HFFc6 (cell line): ENCODE data around the gene SDK2. TPM values are rescaled to one million over a fixed set of nuclear protein-coding genes. Genes with fewer than 3 reads are reported as not detected.

Experiments used
- DNase-seq: peaks from one replicate; pipeline ENCODE4 v3.0.0-alpha.2; 2018
- H3K27ac Mint-ChIP-seq: 2 replicates; pipeline ENCODE4 v1.8.0; 2020; ENCODE audit warnings: mild to moderate bottlenecking, mixed read lengths
- H3K27me3 Mint-ChIP-seq: 2 replicates; pipeline ENCODE4 v1.8.0; 2021; ENCODE audit warnings: mild to moderate bottlenecking, moderate library complexity, mixed read lengths; ENCODE audit not compliant: insufficient read depth
- H3K36me3 Mint-ChIP-seq: 2 replicates; pipeline ENCODE4 v1.8.0; 2021; ENCODE audit warnings: low read depth, mixed read lengths
- H3K4me1 Mint-ChIP-seq: 2 replicates; pipeline ENCODE4 v1.8.0; 2020; ENCODE audit warnings: low read depth, mixed read lengths
- H3K4me3 Mint-ChIP-seq: 2 replicates; pipeline ENCODE4 v1.8.0; 2020; ENCODE audit warnings: mild to moderate bottlenecking, moderate library complexity, mixed read lengths
- H3K9me3 Mint-ChIP-seq: 2 replicates; pipeline ENCODE4 v1.8.0; 2020; ENCODE audit warnings: mild to moderate bottlenecking, mixed read lengths
- total RNA-seq, 6 experiments: library from RNA; stranded (reverse); fragmentation: NEBNext Ultra II Directional; extraction: Animal tissue kit (Norgen Biotek cat#: 25700); gene quantifications; 2 replicates in 1 of 6; 3 replicates in 5 of 6; pipeline ENCODE4 v1.2.3, GENCODE V29; 2021
- TF ChIP-seq, protein P1 (sequence below): fragments of 200-600 bp; sonication (generic); IDR thresholded peaks from 2 replicates; pipeline ENCODE4 v1.5.0; 2021; ENCODE audit warnings: antibody characterized with exemption, mild to moderate bottlenecking

SDK2 gene
- total RNA-seq, 6 experiments from 2014 or later = 0.03 TPM; not detected in 4

- Mint-ChIP-seq H3K4me3 (no peak overlapping the region), H3K27ac (no peak overlapping the region), H3K27me3 (no peaks in the 10 kb centered on the region; the same call in none of the 2 replicates), H3K9me3 (peaks cover 73% of the 10 kb centered on the region), H3K4me1 (no peaks in the 10 kb centered on the region), H3K36me3 (peaks cover 10% of the 10 kb centered on the region)
- TF ChIP-seq, protein P1, sequence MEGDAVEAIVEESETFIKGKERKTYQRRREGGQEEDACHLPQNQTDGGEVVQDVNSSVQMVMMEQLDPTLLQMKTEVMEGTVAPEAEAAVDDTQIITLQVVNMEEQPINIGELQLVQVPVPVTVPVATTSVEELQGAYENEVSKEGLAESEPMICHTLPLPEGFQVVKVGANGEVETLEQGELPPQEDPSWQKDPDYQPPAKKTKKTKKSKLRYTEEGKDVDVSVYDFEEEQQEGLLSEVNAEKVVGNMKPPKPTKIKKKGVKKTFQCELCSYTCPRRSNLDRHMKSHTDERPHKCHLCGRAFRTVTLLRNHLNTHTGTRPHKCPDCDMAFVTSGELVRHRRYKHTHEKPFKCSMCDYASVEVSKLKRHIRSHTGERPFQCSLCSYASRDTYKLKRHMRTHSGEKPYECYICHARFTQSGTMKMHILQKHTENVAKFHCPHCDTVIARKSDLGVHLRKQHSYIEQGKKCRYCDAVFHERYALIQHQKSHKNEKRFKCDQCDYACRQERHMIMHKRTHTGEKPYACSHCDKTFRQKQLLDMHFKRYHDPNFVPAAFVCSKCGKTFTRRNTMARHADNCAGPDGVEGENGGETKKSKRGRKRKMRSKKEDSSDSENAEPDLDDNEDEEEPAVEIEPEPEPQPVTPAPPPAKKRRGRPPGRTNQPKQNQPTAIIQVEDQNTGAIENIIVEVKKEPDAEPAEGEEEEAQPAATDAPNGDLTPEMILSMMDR = no peak
- DNase-seq = no peak
These were observed 148.6 kb downstream of the SDK2 start for GRCh38 chr17:73495641-73496040.

GRCh38 chr17:73494950-73495349 is 149.3 kb downstream of the SDK2 start:
- TF ChIP-seq, protein P1 = no peak
- H3K36me3 Mint-ChIP-seq = peaks cover 10% of the 10 kb centered on the region
- no peak overlapping the region for H3K27ac Mint-ChIP-seq
- peaks cover 66% of the 10 kb centered on the region for H3K9me3 Mint-ChIP-seq
- no peak overlapping the region for H3K4me3 Mint-ChIP-seq
- H3K27me3 Mint-ChIP-seq = no peaks in the 10 kb centered on the region; the same call in none of the 2 replicates
- H3K4me1 Mint-ChIP-seq = no peaks in the 10 kb centered on the region
- DNase-seq = no peak

- no peaks in the 10 kb centered on the region for H3K4me1 Mint-ChIP-seq
- no peak overlapping the region for H3K27ac Mint-ChIP-seq
- DNase-seq = no peak
- H3K9me3 Mint-ChIP-seq = peaks cover 60% of the 10 kb centered on the region
- TF ChIP-seq, protein P1 = no peak
- H3K27me3 Mint-ChIP-seq = no peaks in the 10 kb centered on the region; the same call in none of the 2 replicates
- H3K4me3 Mint-ChIP-seq = no peak overlapping the region
- peaks cover 10% of the 10 kb centered on the region for H3K36me3 Mint-ChIP-seq
These were observed 150.0 kb downstream of the SDK2 start for GRCh38 chr17:73493956-73494926.

GRCh38 chr17:73492821-73493814 is 151.1 kb downstream of the SDK2 start:
- no peak for DNase-seq
- H3K9me3 Mint-ChIP-seq = peaks cover 58% of the 10 kb centered on the region
- no peaks in the 10 kb centered on the region; the same call in none of the 2 replicates for H3K27me3 Mint-ChIP-seq
- H3K4me1 Mint-ChIP-seq = no peaks in the 10 kb centered on the region
- peaks cover 10% of the 10 kb centered on the region for H3K36me3 Mint-ChIP-seq
- H3K4me3 Mint-ChIP-seq = no peak overlapping the region
- no peak overlapping the region for H3K27ac Mint-ChIP-seq
- TF ChIP-seq, protein P1 = no peak

- Mint-ChIP-seq H3K36me3 (peaks cover 10% of the 10 kb centered on the region), H3K27ac (no peak overlapping the region), H3K27me3 (no peaks in the 10 kb centered on the region; the same call in 1 of the 2 replicates), H3K4me3 (no peak overlapping the region), H3K4me1 (no peaks in the 10 kb centered on the region), H3K9me3 (peaks cover 54% of the 10 kb centered on the region)
- TF ChIP-seq, protein P1 = no peak
- DNase-seq = no peak
These were observed 152.0 kb downstream of the SDK2 start for GRCh38 chr17:73492125-73492820.
